IMR-90 (cell line): ENCODE measurements around the gene PTHLH. TPM values are rescaled to one million over a fixed set of nuclear protein-coding genes. Genes with fewer than 3 reads are reported as not detected.

ENCODE experiments used
- ATAC-seq: fragments of 200-7000 bp; cut with Tn5 transposase; 2 replicates; pipeline ENCODE4 v1.9.1; 2020; ENCODE audit warnings: low read depth, mild to moderate bottlenecking, moderate library complexity
- BruUV-seq: library from RNA; stranded (reverse); fragments of 400-500 nt; replicated peaks from 2 replicates; lab custom pipeline; 2021; lab: Mats Ljungman, UMichigan
- CTCF ChIA-PET: fragments of 300-600 bp; formaldehyde crosslinking; extraction: SDS; loops from one replicate; lab custom pipeline; 2021; ENCODE audit warnings: antibody characterized with exemption; lab: Yijun Ruan, JAX
- POLR2A ChIA-PET: fragments of 300-600 bp; sonication (Branson Sonifier 250); formaldehyde crosslinking; loops from one replicate; lab custom pipeline; 2022; ENCODE audit warnings: antibody characterized with exemption; ENCODE audit not compliant: unreplicated experiment; lab: Charles Lee
- DNase-seq: peaks from one replicate; pipeline ENCODE4 v3.0.0; 2013
- H2AFZ ChIP-seq: replicated peaks from 2 replicates; pipeline ENCODE3; 2013; ENCODE audit warnings: low read length, mild to moderate bottlenecking; ENCODE audit not compliant: poor library complexity
- H2AK5ac ChIP-seq: 2 replicates; pipeline ENCODE4 v1.6.1; 2013; ENCODE audit warnings: low read depth, low read length, inconsistent platforms
- H2AK9ac ChIP-seq: replicated peaks from 2 replicates; pipeline ENCODE3; 2013; ENCODE audit warnings: mild to moderate bottlenecking, low read depth, low read length, moderate library complexity; ENCODE audit not compliant: poor library complexity
- H2BK120ac ChIP-seq: 2 replicates; pipeline ENCODE4 v1.6.1; 2013; ENCODE audit warnings: low read depth, low read length, inconsistent platforms
- H2BK15ac ChIP-seq: 3 replicates; pipeline ENCODE4 v1.6.1; 2013; ENCODE audit warnings: low read depth, low read length, inconsistent platforms
- H2BK20ac ChIP-seq: 2 replicates; pipeline ENCODE4 v1.6.1; 2013; ENCODE audit warnings: low read depth, mild to moderate bottlenecking, inconsistent platforms, low read length, moderate library complexity
- H2BK5ac ChIP-seq: 2 replicates; pipeline ENCODE4 v1.6.1; 2013; ENCODE audit warnings: mild to moderate bottlenecking, low read depth, low read length, inconsistent platforms; ENCODE audit not compliant: poor library complexity, severe bottlenecking
- H3K14ac ChIP-seq: replicated peaks from 2 replicates; pipeline ENCODE4 v1.6.1; 2013; ENCODE audit warnings: low read depth, low read length, inconsistent platforms
- H3K18ac ChIP-seq: 2 replicates; pipeline ENCODE4 v1.6.1; 2013; ENCODE audit warnings: low read depth, low read length, control low read depth
- H3K23ac ChIP-seq: 2 replicates; pipeline ENCODE4 v1.6.1; 2013; ENCODE audit warnings: low read depth, low read length, inconsistent platforms
- H3K27ac ChIP-seq: 2 replicates; pipeline ENCODE4 v1.5.1; 2013; ENCODE audit warnings: mild to moderate bottlenecking, control low read depth, low read length; ENCODE audit not compliant: insufficient read depth
- H3K27me3 ChIP-seq: 2 replicates; pipeline ENCODE4 v1.6.1; 2013; ENCODE audit warnings: low read length; ENCODE audit not compliant: control insufficient read depth, insufficient read depth
- H3K36me3 ChIP-seq: 2 replicates; pipeline ENCODE4 v1.6.1; 2013; ENCODE audit warnings: low read length, mixed read lengths; ENCODE audit not compliant: control insufficient read depth, insufficient read depth
- H3K4ac ChIP-seq: 2 replicates; pipeline ENCODE4 v1.6.1; 2013; ENCODE audit warnings: low read depth, low read length, inconsistent platforms
- H3K4me1 ChIP-seq: 2 replicates; pipeline ENCODE4 v1.6.1; 2013; ENCODE audit warnings: low read length, mixed read lengths; ENCODE audit not compliant: control insufficient read depth, insufficient read depth
- H3K4me2 ChIP-seq: 2 replicates; pipeline ENCODE4 v1.6.1; 2013; ENCODE audit warnings: low read depth, mild to moderate bottlenecking, control low read depth, low read length, moderate library complexity
- H3K4me3 ChIP-seq: 2 replicates; pipeline ENCODE4 v1.5.1; 2013; ENCODE audit warnings: low read depth, mild to moderate bottlenecking, control low read depth, low read length, moderate library complexity; ENCODE audit not compliant: insufficient read depth
- H3K56ac ChIP-seq: 2 replicates; pipeline ENCODE4 v1.6.1; 2013; ENCODE audit warnings: low read length, inconsistent platforms; ENCODE audit not compliant: insufficient read depth; ENCODE audit errors: extremely low read depth
- H3K79me1 ChIP-seq, 2 experiments: 2 replicates each; pipeline ENCODE4 v1.6.1; 2013; ENCODE audit warnings: low read length in 2 of 2, inconsistent platforms in 1 of 2, low read depth in 1 of 2
- H3K9ac ChIP-seq: 2 replicates; pipeline ENCODE4 v1.6.1; 2013; ENCODE audit warnings: low read depth, low read length, control low read depth
- H3K9me1 ChIP-seq: 2 replicates; pipeline ENCODE4 v1.6.1; 2013; ENCODE audit warnings: low read length, inconsistent platforms; ENCODE audit not compliant: insufficient read depth
- H3K9me3 ChIP-seq: 2 replicates; pipeline ENCODE4 v1.6.1; 2013; ENCODE audit warnings: low read length; ENCODE audit not compliant: control insufficient read depth, insufficient read depth
- H4K20me1 ChIP-seq: 2 replicates; pipeline ENCODE4 v1.6.1; 2013; ENCODE audit warnings: low read length, inconsistent platforms; ENCODE audit not compliant: insufficient read depth
- H4K5ac ChIP-seq: 2 replicates; pipeline ENCODE4 v1.6.1; 2013; ENCODE audit warnings: mild to moderate bottlenecking, low read depth, low read length, control low read depth
- H4K8ac ChIP-seq, 2 experiments: 2 replicates each; pipeline ENCODE4 v1.6.1; 2013; ENCODE audit warnings: low read depth in 2 of 2, low read length in 2 of 2, control low read depth in 1 of 2, inconsistent platforms in 1 of 2
- H4K91ac ChIP-seq: 2 replicates; pipeline ENCODE4 v1.6.1; 2013; ENCODE audit warnings: low read depth, low read length, inconsistent platforms; ENCODE audit not compliant: insufficient read depth
- BHLHE40 ChIP-seq: fragments of 150-350 bp; IDR thresholded peaks from 2 replicates; pipeline ENCODE4 v1.6.1; 2016; ENCODE audit warnings: mild to moderate bottlenecking, low read depth, low read length
- CEBPB ChIP-seq: IDR thresholded peaks from 2 replicates; pipeline ENCODE4 v1.6.1; 2012; ENCODE audit warnings: low read depth, low read length, improper control_type of control experiment
- CHD1 ChIP-seq: IDR thresholded peaks from 2 replicates; pipeline ENCODE4 v1.6.1; 2012; ENCODE audit warnings: low read depth, low read length, improper control_type of control experiment
- CTCF ChIP-seq: conservative IDR thresholded peaks from 2 replicates; pipeline ENCODE4 v1.5.1; 2012; ENCODE audit warnings: mild to moderate bottlenecking, low read depth, low read length, improper control_type of control experiment
- FOS ChIP-seq: fragments of 150-350 bp; IDR thresholded peaks from 2 replicates; pipeline ENCODE4 v1.6.1; 2016; ENCODE audit warnings: low read depth, low read length
- MAFK ChIP-seq: IDR thresholded peaks from 2 replicates; pipeline ENCODE4 v1.6.1; 2012; ENCODE audit warnings: low read depth, low read length, improper control_type of control experiment
- MAZ ChIP-seq: IDR thresholded peaks from 2 replicates; pipeline ENCODE4 v1.6.1; 2012; ENCODE audit warnings: low read depth, mild to moderate bottlenecking, low read length, improper control_type of control experiment, moderate library complexity, borderline replicate concordance
- MXI1 ChIP-seq: IDR thresholded peaks from 2 replicates; pipeline ENCODE4 v1.6.1; 2012; ENCODE audit warnings: low read depth, mild to moderate bottlenecking, low read length, moderate library complexity, borderline replicate concordance
- NFE2L2 ChIP-seq: fragments of 150-350 bp; IDR thresholded peaks from 2 replicates; pipeline ENCODE4 v1.6.1; 2016; ENCODE audit warnings: low read depth, mild to moderate bottlenecking, low read length
- POLR2A ChIP-seq: IDR thresholded peaks from 2 replicates; pipeline ENCODE4 v1.6.1; 2012; ENCODE audit warnings: mild to moderate bottlenecking, low read depth, low read length
- RAD21 ChIP-seq: IDR thresholded peaks from 2 replicates; pipeline ENCODE4 v1.6.1; 2012; ENCODE audit warnings: low read length, improper control_type of control experiment
- RCOR1 ChIP-seq: IDR thresholded peaks from 2 replicates; pipeline ENCODE4 v1.6.1; 2012; ENCODE audit warnings: mild to moderate bottlenecking, low read length, improper control_type of control experiment; ENCODE audit not compliant: insufficient replicate concordance
- RFX5 ChIP-seq: IDR thresholded peaks from 2 replicates; pipeline ENCODE4 v1.8.0; 2012; ENCODE audit warnings: low read depth, mild to moderate bottlenecking, low read length, moderate library complexity
- USF2 ChIP-seq: fragments of 150-350 bp; IDR thresholded peaks from 2 replicates; pipeline ENCODE4 v1.6.1; 2017; ENCODE audit warnings: mild to moderate bottlenecking, antibody characterized with exemption, low read length, low read depth
- WGBS, 2 experiments: methylation state at CpG; one replicate each; pipeline versions ENCODE4 v1.1.5 to v1.1.7; 2013; ENCODE audit warnings: missing lambda C conversion rate in 2 of 2; ENCODE audit not compliant: insufficient read length in 1 of 2; ENCODE audit errors: extremely low coverage in 2 of 2; 5-methylcytosine and 5-hydroxymethylcytosine counted together
- dilution Hi-C: fragments of 300-500 bp; cut with HindIII; formaldehyde crosslinking; loops from one replicate; pipeline ENCODE4 v1.14.3; 2018; ENCODE audit warnings: low sequenced_read_pairs; ENCODE audit not compliant: unreplicated experiment
- in situ Hi-C: fragments of 300-500 bp; cut with MboI; formaldehyde crosslinking; loops from 3 replicates; pipeline ENCODE4 v1.14.3; 2019; ENCODE audit warnings: low sequenced_read_pairs, inconsistent platforms, mixed read lengths
- intact Hi-C: fragments of 100-400 bp; cut with micrococcal nuclease; formaldehyde crosslinking; loops from 2 replicates; pipeline ENCODE4 v1.10.0; 2022
- polyA plus RNA-seq, 3 experiments: library from polyadenylated mRNA; depleted of rRNA; stranded (reverse); fragments of >200 nt; gene quantifications; 2 replicates each; pipeline ENCODE4 v1.2.3, GENCODE V29; 2012; ENCODE audit warnings: low replicate concordance in 1 of 3
- total RNA-seq: library from RNA; depleted of rRNA; stranded (reverse); fragments of >200 nt; gene quantifications from 2 replicates; pipeline ENCODE4 v1.2.3, GENCODE V29; 2012

The PTHLH gene
- total and polyA plus RNA-seq, 2 of the 4 experiments (the other 2 are of a cell fraction), result 0.36 to 1.3 TPM

GRCh38 chr12:27965411-27965810, 7.1 kb downstream of the PTHLH start:
- Histone ChIP-seq H2AK9ac (no peak overlapping the region), H4K8ac (no peak overlapping the region), H3K18ac (no peak overlapping the region), H3K27ac (no peak overlapping the region), H2BK5ac (no peak overlapping the region), H3K56ac (no peak overlapping the region), H4K5ac (no peak overlapping the region), H2BK15ac (no peak overlapping the region), H3K27me3 (no peaks in the 10 kb centered on the region), H3K4ac (no peak overlapping the region), H3K23ac (no peak overlapping the region), H3K14ac (no peak overlapping the region), H2BK20ac (no peak overlapping the region), H4K91ac (no peak overlapping the region), H3K9me3 (no peaks in the 10 kb centered on the region), H3K79me1 (no peaks in the 10 kb centered on the region), H3K36me3 (no peaks in the 10 kb centered on the region), H2BK120ac (no peak overlapping the region), H4K20me1 (no peaks in the 10 kb centered on the region), H3K4me1 (peaks cover 5% of the 10 kb centered on the region), H3K4me2 (no peak overlapping the region), H2AK5ac (0 out of 2 replicates have a peak overlapping the region, but pooled peaks have one; percentile 75), H2AFZ (no peak overlapping the region), H3K9ac (no peak overlapping the region), H3K4me3 (no peak overlapping the region), H3K9me1 (peaks cover 3% of the 10 kb centered on the region; the same call in 1 of the 2 replicates)
- ChIA-PET POLR2A (no interaction called here), CTCF (interaction anchor here (0.6 to 1.7 kb wide), 2 partner anchors 9 to 875 kb away, joined by 3 to 6 read pairs; no protein-coding TSS in a partner anchor)
- dilution Hi-C loops, result no loop called here
- in situ Hi-C loops, result loop anchor here (10.0 kb wide), 1 partner anchor 209 kb away; no protein-coding TSS in a partner anchor
- ATAC-seq (no peak), DNase-seq (peak; percentile 63)
- intact Hi-C loops, result loop anchor here (5.0 to 10.0 kb wide), 3 partner anchors 227 to 1029 kb away; partner anchors contain the start of gene CCDC91
- TF ChIP-seq RFX5 (no peak), MAZ (no peak), USF2 (no peak), CEBPB (no peak), RCOR1 (no peak), CHD1 (no peak), POLR2A (no peak), BHLHE40 (no peak), RAD21 (no peak), NFE2L2 (no peak), FOS (no peak), CTCF (no peak), MXI1 (no peak), MAFK (no peak)
- BruUV-seq, result no TSS peak
- no CpG with 5 or more reads among the region's 1 CpG for WGBS, 2 experiments
